SKM-1 treated with dmso at 0.1 percent for 144 hours (cell line): ENCODE results near the gene CNTNAP2.

ENCODE experiments used
- DNase-seq: peaks from one replicate; lab custom pipeline; 2025; ENCODE audit not compliant: unreplicated experiment; lab: John Stamatoyannopoulos, UW

CNTNAP2 gene

DNA sequence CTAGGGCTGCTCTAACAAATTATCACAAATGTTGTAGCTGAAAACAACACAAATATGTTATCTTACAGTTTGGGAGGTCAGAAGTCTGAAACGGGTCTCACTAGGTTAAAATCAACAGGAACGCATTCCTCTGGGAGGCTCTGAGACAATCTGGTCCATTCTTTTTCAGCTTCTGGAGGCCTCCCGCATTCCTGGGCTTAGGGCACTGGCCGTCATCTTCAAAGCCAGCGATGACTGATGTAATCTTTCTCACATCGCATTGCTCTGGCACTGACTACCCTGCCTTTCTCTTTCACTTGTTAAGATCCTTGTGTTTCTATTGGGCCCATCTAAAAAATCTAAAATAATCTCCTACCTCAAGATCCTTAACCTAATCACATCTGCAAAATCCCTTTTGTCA, 1402.5 kb downstream of the CNTNAP2 start:
- no peak for DNase-seq

GRCh38 chr7:147523056-147523455, 1406.5 kb downstream of the CNTNAP2 start:
- DNase-seq = no peak

GRCh38 chr7:147524726-147525250, 1408.2 kb downstream of the CNTNAP2 start:
- no peak for DNase-seq

GRCh38 chr7:147525325-147525724, 1408.7 kb downstream of the CNTNAP2 start:
- no peak for DNase-seq

DNA sequence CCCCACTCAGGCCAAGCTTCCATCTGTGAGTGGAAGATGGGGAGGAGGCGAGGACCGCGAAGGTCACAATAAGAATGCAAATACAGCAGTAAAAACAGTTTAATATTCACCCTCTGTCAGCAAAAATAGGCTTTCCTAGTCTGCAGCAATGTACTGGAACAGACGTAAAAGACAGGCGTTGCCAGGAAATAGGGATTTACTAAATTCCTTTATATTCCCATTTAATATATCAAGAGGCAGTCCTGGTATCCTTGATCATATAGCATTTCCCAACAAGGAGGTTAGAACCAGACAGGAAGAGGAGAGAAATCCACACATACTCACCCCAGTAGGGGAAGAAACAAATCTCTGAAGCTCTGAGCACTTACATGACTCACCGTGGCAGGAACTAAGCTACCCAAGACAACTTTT, 1419.1 kb downstream of the CNTNAP2 start:
- no peak for DNase-seq

GRCh38 chr7:147539685-147540084, 1423.1 kb downstream of the CNTNAP2 start:
- DNase-seq = no peak

DNA sequence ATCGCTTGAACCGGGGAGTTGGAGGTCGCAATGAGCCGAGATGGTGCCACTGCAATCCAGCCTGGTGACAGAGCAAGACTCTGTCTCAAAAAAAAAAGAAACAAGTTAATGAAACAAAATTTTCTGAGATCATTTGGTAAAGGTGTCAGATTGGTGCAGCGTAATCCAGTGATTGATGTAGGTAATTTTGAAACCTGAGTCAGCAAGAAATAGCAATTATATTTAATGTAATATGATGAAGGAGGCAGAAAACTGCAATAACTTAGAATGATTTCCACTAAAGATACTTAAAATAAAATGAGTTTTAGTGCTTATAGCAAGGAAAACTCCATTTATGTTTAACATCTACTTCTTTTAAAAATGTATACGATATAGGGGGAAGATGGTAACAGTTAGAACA, 1424.1 kb downstream of the CNTNAP2 start:
- DNase-seq = no peak

GRCh38 chr7:147541261-147541660, 1424.7 kb downstream of the CNTNAP2 start:
- no peak for DNase-seq

- peak; percentile 39 for DNase-seq
Measured at GRCh38 chr7:147547252-147547897, 1430.8 kb downstream of the CNTNAP2 start.

DNA sequence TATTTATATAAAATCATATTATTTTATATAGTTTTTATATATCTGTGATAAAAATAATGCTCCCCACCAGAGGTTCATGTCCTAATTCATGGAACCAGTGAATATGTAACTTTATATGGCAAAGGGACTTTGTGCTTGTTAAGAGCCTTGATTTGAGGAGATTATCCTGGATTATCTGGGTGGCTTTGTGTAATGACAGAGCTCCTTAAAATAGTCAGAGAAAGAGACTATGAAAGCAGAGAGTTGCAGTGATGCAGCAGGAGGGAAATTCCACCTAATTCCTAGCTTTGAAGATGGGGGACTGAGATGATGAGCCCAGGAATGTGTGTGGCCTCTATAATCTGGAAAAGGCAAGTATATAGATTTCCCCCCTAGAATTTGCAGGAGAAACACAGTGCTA, 1439.7 kb downstream of the CNTNAP2 start:
- no peak for DNase-seq

GRCh38 chr7:147563669-147564068, 1447.1 kb downstream of the CNTNAP2 start:
- DNase-seq = no peak

DNA sequence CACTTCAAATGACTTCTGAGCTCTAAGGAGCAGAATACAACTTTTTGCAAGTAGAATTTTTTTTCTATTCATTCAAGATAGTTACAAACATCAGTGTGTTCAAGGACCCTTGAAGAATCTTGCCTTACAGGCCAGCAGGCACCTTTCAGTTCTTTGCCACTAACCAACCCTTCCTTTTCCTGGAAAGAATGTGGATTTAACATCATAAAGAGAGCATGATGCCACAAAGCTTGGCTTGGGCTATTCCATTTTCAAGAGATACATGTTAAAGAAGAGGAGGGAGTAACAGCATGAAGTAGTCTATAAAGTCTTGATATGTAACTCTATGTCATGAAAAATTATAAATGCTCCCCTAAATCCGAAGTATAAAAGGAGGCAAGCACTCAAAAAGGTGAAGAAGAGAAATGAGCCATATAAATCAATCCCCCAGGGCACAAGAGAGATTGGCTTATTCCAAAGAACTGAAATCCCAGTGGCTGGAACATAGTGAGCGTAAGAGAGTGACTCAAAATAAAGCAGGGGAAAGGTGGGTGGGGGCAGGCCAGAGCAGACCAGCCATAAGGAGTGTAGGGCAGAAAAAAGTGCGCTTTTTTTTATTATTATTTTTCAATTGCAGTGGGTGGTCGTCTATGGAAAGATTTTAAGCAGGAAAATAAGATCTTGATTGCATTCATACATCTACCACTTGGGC, 1448.3 kb downstream of the CNTNAP2 start:
- DNase-seq = no peak

DNA sequence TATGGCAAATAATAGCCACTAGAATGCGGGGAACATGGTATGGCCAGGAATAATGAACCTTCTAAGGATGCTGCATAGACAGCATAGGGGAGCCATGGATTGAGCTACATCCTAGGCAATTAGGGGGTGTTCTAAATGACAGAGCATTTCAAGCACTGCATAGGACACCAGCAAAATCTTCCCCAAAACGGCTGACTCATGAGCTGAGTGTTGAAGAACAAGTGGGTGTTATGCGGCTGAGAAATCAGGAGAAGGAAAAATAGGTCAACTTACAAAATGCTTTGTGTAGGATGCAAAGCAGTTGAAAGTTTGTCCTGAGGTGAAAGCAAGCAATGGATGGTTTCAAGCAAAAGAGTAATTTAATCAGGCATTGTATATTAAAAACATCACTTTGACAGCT, 1450.4 kb downstream of the CNTNAP2 start:
- DNase-seq = no peak

DNA sequence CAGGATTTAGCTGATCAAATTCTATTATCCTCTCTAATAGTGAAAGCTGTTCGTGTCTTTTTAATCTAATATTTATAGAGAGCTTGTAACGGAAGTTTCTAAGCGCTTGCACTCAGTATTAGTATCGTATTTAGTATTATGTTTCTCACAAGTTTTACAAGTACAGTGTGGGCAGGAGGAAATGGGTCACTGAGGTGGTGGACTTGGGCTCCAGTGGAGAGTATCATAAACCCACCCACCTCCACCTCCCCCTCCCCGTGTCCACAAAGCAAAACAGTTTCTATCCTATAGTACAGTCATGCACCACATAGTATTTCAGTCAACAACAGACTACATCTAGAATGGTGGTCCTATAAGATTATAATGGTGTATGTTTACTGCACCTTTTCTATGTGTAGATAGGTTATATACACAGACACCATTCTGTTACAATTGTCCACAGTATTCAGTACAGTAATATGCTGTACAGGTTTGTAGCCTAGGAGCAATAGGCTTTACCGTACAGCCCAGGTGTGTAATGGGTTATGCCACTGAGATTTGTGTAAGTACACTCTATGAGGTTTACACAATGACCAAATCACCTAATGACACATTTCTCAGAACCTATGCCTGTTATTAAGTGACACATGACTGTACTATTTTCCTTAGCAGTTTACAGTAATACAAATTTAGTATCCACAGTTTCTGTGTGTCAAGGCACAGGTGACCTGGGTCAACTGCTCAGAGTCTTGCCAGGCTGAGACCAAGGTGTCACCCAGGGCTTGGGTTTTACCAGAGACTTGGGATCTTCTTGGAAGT, 1452.7 kb downstream of the CNTNAP2 start:
- DNase-seq = no peak

GRCh38 chr7:147570390-147570789, 1453.8 kb downstream of the CNTNAP2 start:
- DNase-seq = no peak

DNA sequence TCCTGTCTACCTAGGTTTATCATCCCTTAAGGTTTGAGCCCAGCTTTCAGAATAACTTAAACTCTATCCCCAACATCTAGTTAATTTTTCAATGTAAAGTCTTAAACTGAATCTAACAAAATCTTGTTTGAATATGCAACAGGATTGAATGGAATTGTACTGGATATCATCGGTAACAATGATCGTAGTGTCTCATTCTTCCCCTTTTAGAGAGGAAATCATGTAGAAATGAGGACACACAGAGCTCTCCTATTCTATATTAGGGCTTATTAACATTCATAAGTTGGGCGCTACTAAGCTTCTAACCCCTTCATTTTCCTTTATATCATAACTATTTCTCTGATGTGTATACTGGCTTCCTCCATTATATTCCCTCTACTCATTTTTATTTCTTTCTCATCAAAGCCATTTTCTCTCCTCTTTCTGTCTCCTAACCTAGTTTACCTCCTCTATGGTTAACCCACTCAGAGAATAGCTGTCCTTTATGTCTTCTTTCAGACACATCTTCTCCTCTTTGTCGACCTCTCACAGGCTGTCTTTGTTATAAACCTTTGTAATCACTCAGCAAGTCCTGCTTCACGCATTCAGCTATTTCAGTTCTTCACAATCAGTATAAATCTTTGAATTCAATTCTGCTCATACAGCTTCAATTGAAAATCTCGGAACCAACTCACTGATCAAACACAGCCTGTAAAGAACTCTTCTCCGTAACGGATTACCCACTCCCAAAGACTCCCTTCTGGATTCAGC, 1455.0 kb downstream of the CNTNAP2 start:
- DNase-seq = no peak

- no peak for DNase-seq
Measured at GRCh38 chr7:147578196-147578595, 1461.6 kb downstream of the CNTNAP2 start.

GRCh38 chr7:147579148-147579547, 1462.5 kb downstream of the CNTNAP2 start:
- DNase-seq = no peak

DNA sequence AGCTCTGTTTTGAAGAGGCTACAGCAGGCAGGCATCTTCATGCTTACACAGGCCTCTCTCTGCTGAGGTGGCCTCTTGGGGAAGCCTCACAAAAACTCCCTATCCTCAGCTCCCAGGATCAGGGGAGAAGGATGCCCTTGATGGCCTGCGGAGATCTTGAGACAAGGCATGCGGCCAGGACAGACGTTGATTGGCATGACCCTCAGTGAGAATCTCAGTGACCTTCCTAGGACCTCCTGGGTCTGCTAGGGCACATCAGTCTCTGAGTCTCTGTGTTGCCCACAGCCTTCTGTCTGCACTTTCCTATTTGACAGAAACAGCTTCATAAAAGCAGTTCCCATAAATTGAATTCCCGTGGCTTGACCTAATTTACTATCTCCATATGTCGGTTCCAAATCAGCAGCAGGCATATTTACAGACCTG, 1468.2 kb downstream of the CNTNAP2 start:
- no peak for DNase-seq

- no peak for DNase-seq
Measured at GRCh38 chr7:147586110-147586509, 1469.5 kb downstream of the CNTNAP2 start.

GRCh38 chr7:147586526-147586925, 1469.9 kb downstream of the CNTNAP2 start:
- DNase-seq = no peak
